WTC11 (cell line): ENCODE results near the gene HLX. TPM values are rescaled to one million over a fixed set of nuclear protein-coding genes. Genes with fewer than 3 reads are reported as not detected.

Experiments
- ATAC-seq: fragments of 200-7000 bp; cut with Tn5 transposase; 2 replicates; pipeline ENCODE4 v1.10.0; 2021; ENCODE audit warnings: mild to moderate bottlenecking, moderate library complexity
- CTCF ChIA-PET: fragments of 300-600 bp; sonication (Branson Sonifier 250); formaldehyde crosslinking; loops from one replicate; lab custom pipeline; 2021; ENCODE audit warnings: antibody characterized with exemption; lab: Charles Lee
- POLR2A ChIA-PET: fragments of 350-600 bp; sonication (Branson Sonifier 250); formaldehyde crosslinking; loops from one replicate; lab custom pipeline; 2021; ENCODE audit warnings: antibody characterized with exemption; lab: Charles Lee
- DNase-seq: peaks from one replicate; pipeline ENCODE4 v3.0.0; 2021; ENCODE audit warnings: low spot score
- H3K27ac Mint-ChIP-seq: 2 replicates; pipeline ENCODE4 v1.8.0; 2021; ENCODE audit warnings: mixed read lengths
- H3K27me3 Mint-ChIP-seq: 2 replicates; pipeline ENCODE4 v1.8.0; 2021; ENCODE audit warnings: low read depth, mild to moderate bottlenecking, moderate library complexity, mixed read lengths
- H3K36me3 Mint-ChIP-seq: 2 replicates; pipeline ENCODE4 v1.8.0; 2021; ENCODE audit warnings: mixed read lengths
- H3K4me1 Mint-ChIP-seq: 2 replicates; pipeline ENCODE4 v1.8.0; 2022; ENCODE audit warnings: mixed read lengths
- H3K4me3 Mint-ChIP-seq: 2 replicates; pipeline ENCODE4 v1.8.0; 2021; ENCODE audit warnings: mild to moderate bottlenecking, moderate library complexity, mixed read lengths
- H3K9me3 Mint-ChIP-seq: 2 replicates; pipeline ENCODE4 v1.8.0; 2021; ENCODE audit warnings: mixed read lengths
- AFF4 ChIP-seq: sonication (generic); formaldehyde crosslinking; IDR thresholded peaks from 2 replicates; pipeline ENCODE4 v1.8.1; 2023; ENCODE audit warnings: mild to moderate bottlenecking, missing genetic modification reagents, borderline replicate concordance
- AR ChIP-seq: fragments of 250-450 bp; sonication (Bioruptor Pico); IDR thresholded peaks from 2 replicates; pipeline ENCODE4 v1.9.0; 2021; ENCODE audit warnings: mild to moderate bottlenecking
- EMX1 ChIP-seq: fragments of 250-450 bp; sonication (Bioruptor Pico); IDR thresholded peaks from 2 replicates; pipeline ENCODE4 v1.8.0; 2021; ENCODE audit warnings: mild to moderate bottlenecking
- FOXK1 ChIP-seq: sonication (generic); formaldehyde crosslinking; IDR thresholded peaks from 2 replicates; pipeline ENCODE4 v1.8.0; 2022; ENCODE audit warnings: mild to moderate bottlenecking, moderate library complexity, missing genetic modification reagents
- FOXP1 ChIP-seq: sonication (generic); formaldehyde crosslinking; IDR thresholded peaks from 2 replicates; pipeline ENCODE4 v1.8.0; 2022; ENCODE audit warnings: missing genetic modification reagents, mild to moderate bottlenecking, moderate library complexity, borderline replicate concordance
- JUN ChIP-seq: sonication (generic); formaldehyde crosslinking; IDR thresholded peaks from 2 replicates; pipeline ENCODE4 v1.8.0; 2023; ENCODE audit warnings: mild to moderate bottlenecking, missing genetic modification reagents
- NFATC4 ChIP-seq: fragments of 250-450 bp; sonication (Bioruptor Pico); IDR thresholded peaks from 2 replicates; pipeline ENCODE4 v1.9.0; 2021; ENCODE audit warnings: mild to moderate bottlenecking
- NR2C2 ChIP-seq: sonication (generic); formaldehyde crosslinking; IDR thresholded peaks from 2 replicates; pipeline ENCODE4 v1.8.0; 2022; ENCODE audit warnings: mild to moderate bottlenecking, missing genetic modification reagents
- OVOL2 ChIP-seq: fragments of 250-450 bp; sonication (Bioruptor Pico); IDR thresholded peaks from 2 replicates; pipeline ENCODE4 v1.9.0; 2021; ENCODE audit warnings: mild to moderate bottlenecking, borderline replicate concordance
- PREB ChIP-seq: sonication (generic); formaldehyde crosslinking; IDR thresholded peaks from 2 replicates; pipeline ENCODE4 v1.8.1; 2022; ENCODE audit warnings: mild to moderate bottlenecking, missing genetic modification reagents, moderate library complexity, borderline replicate concordance
- TEAD1 ChIP-seq: sonication (generic); formaldehyde crosslinking; IDR thresholded peaks from 2 replicates; pipeline ENCODE4 v1.8.0; 2022; ENCODE audit warnings: mild to moderate bottlenecking, missing genetic modification reagents
- TEAD4 ChIP-seq: sonication (generic); formaldehyde crosslinking; IDR thresholded peaks from 2 replicates; pipeline ENCODE4 v1.8.0; 2022; ENCODE audit warnings: mild to moderate bottlenecking, missing genetic modification reagents
- ZNF232 ChIP-seq: sonication (generic); formaldehyde crosslinking; IDR thresholded peaks from 2 replicates; pipeline ENCODE4 v1.8.0; 2022; ENCODE audit warnings: mild to moderate bottlenecking, missing genetic modification reagents
- ZNF671 ChIP-seq: fragments of 250-450 bp; sonication (Bioruptor Pico); IDR thresholded peaks from 2 replicates; pipeline ENCODE4 v1.8.0; 2021; ENCODE audit warnings: mild to moderate bottlenecking
- total RNA-seq: library from RNA; stranded (reverse); gene quantifications from 3 replicates; pipeline ENCODE4 v1.2.3, GENCODE V29; 2021
- TF ChIP-seq, protein P1 (sequence below): sonication (generic); formaldehyde crosslinking; IDR thresholded peaks from 2 replicates; pipeline ENCODE4 v1.8.0; 2023; ENCODE audit warnings: missing genetic modification reagents, mild to moderate bottlenecking, borderline replicate concordance
- TF ChIP-seq, protein P2 (sequence below): sonication (generic); formaldehyde crosslinking; IDR thresholded peaks from 2 replicates; pipeline ENCODE4 v1.8.0; 2023; ENCODE audit warnings: mild to moderate bottlenecking, missing genetic modification reagents
- TF ChIP-seq, protein P3 (sequence below): sonication (generic); formaldehyde crosslinking; IDR thresholded peaks from 2 replicates; pipeline ENCODE4 v1.8.1; 2022; ENCODE audit warnings: low read depth, mild to moderate bottlenecking, moderate library complexity, missing genetic modification reagents, borderline replicate concordance

HLX gene
- total RNA-seq, 1 experiment from 2014 or later = not detected

- TF ChIP-seq, protein P1, sequence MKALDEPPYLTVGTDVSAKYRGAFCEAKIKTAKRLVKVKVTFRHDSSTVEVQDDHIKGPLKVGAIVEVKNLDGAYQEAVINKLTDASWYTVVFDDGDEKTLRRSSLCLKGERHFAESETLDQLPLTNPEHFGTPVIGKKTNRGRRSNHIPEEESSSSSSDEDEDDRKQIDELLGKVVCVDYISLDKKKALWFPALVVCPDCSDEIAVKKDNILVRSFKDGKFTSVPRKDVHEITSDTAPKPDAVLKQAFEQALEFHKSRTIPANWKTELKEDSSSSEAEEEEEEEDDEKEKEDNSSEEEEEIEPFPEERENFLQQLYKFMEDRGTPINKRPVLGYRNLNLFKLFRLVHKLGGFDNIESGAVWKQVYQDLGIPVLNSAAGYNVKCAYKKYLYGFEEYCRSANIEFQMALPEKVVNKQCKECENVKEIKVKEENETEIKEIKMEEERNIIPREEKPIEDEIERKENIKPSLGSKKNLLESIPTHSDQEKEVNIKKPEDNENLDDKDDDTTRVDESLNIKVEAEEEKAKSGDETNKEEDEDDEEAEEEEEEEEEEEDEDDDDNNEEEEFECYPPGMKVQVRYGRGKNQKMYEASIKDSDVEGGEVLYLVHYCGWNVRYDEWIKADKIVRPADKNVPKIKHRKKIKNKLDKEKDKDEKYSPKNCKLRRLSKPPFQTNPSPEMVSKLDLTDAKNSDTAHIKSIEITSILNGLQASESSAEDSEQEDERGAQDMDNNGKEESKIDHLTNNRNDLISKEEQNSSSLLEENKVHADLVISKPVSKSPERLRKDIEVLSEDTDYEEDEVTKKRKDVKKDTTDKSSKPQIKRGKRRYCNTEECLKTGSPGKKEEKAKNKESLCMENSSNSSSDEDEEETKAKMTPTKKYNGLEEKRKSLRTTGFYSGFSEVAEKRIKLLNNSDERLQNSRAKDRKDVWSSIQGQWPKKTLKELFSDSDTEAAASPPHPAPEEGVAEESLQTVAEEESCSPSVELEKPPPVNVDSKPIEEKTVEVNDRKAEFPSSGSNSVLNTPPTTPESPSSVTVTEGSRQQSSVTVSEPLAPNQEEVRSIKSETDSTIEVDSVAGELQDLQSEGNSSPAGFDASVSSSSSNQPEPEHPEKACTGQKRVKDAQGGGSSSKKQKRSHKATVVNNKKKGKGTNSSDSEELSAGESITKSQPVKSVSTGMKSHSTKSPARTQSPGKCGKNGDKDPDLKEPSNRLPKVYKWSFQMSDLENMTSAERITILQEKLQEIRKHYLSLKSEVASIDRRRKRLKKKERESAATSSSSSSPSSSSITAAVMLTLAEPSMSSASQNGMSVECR (CRISPR knock-in tag) = no peak
- TF ChIP-seq NR2C2 (CRISPR knock-in tag) = no peak
- TF ChIP-seq OVOL2 (CRISPR knock-in tag) = no peak
Measured at GRCh38 chr1:220838578-220838977, 40.7 kb upstream of the HLX start (continued).

- Mint-ChIP-seq H3K36me3 (no peaks in the 10 kb centered on the region), H3K4me3 (no peak overlapping the region), H3K27ac (no peak overlapping the region), H3K9me3 (no peaks in the 10 kb centered on the region), H3K27me3 (no peaks in the 10 kb centered on the region; the same call in 1 of the 2 replicates), H3K4me1 (0 out of 2 replicates have a peak, but pooled peaks cover 4% of the 10 kb centered on the region)
- ATAC-seq (no peak), DNase-seq (no peak)
- CTCF ChIA-PET = interaction anchor here (1.0 kb wide), 1 partner anchor 29 kb away, joined by 4 read pairs; no protein-coding TSS in a partner anchor
- POLR2A ChIA-PET = no interaction called here
- TF ChIP-seq ZNF671 (CRISPR knock-in tag) (no peak), FOXP1 (no peak), NFATC4 (CRISPR knock-in tag) (no peak), TEAD1 (CRISPR knock-in tag) (no peak), JUN (CRISPR knock-in tag) (no peak), FOXK1 (CRISPR knock-in tag) (no peak)
- TF ChIP-seq, protein P2, sequence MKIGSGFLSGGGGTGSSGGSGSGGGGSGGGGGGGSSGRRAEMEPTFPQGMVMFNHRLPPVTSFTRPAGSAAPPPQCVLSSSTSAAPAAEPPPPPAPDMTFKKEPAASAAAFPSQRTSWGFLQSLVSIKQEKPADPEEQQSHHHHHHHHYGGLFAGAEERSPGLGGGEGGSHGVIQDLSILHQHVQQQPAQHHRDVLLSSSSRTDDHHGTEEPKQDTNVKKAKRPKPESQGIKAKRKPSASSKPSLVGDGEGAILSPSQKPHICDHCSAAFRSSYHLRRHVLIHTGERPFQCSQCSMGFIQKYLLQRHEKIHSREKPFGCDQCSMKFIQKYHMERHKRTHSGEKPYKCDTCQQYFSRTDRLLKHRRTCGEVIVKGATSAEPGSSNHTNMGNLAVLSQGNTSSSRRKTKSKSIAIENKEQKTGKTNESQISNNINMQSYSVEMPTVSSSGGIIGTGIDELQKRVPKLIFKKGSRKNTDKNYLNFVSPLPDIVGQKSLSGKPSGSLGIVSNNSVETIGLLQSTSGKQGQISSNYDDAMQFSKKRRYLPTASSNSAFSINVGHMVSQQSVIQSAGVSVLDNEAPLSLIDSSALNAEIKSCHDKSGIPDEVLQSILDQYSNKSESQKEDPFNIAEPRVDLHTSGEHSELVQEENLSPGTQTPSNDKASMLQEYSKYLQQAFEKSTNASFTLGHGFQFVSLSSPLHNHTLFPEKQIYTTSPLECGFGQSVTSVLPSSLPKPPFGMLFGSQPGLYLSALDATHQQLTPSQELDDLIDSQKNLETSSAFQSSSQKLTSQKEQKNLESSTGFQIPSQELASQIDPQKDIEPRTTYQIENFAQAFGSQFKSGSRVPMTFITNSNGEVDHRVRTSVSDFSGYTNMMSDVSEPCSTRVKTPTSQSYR = no peak
Measured at GRCh38 chr1:220839474-220839873, 39.8 kb upstream of the HLX start.

DNA sequence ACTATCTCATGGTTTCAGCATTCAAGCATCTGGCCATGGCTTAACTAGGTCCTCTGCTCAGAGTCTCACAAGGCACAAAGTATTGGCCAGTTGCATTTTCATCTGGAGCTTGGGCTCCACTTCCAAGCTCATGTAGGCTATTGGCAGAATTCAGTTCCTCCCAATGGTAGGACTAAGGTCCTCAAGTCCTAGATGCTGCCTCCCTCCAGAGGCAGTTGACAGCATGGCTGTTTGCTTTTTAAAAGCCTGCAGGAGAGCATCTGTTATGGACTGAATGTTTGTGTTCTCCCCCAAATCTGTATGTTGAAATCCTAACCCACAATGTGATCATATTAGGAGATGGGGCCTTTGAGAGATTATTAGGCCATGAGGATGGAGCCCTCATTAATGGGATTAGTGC is 38.0 kb upstream of the HLX start:
- ChIA-PET POLR2A (no interaction called here), CTCF (interaction anchor here (0.7 to 1.3 kb wide), 7 partner anchors 16 to 571 kb away, joined by 3 to 12 read pairs (median 4); partner anchors contain the start of gene MTARC1)
- no peaks in the 10 kb centered on the region for H3K36me3 Mint-ChIP-seq
- H3K27me3 Mint-ChIP-seq = no peaks in the 10 kb centered on the region
- DNase-seq (no peak), ATAC-seq (peak; percentile 74)
- H3K9me3 Mint-ChIP-seq = no peaks in the 10 kb centered on the region
- no peak overlapping the region for H3K4me3 Mint-ChIP-seq
- H3K4me1 Mint-ChIP-seq = 0 out of 2 replicates have a peak, but pooled peaks cover 4% of the 10 kb centered on the region
- no peak overlapping the region for H3K27ac Mint-ChIP-seq
- no peak for TF ChIP-seq AR (CRISPR knock-in tag)
- TF ChIP-seq TEAD4 (CRISPR knock-in tag) = no peak
- TF ChIP-seq TEAD1 (CRISPR knock-in tag) = no peak
- TF ChIP-seq, protein P3, sequence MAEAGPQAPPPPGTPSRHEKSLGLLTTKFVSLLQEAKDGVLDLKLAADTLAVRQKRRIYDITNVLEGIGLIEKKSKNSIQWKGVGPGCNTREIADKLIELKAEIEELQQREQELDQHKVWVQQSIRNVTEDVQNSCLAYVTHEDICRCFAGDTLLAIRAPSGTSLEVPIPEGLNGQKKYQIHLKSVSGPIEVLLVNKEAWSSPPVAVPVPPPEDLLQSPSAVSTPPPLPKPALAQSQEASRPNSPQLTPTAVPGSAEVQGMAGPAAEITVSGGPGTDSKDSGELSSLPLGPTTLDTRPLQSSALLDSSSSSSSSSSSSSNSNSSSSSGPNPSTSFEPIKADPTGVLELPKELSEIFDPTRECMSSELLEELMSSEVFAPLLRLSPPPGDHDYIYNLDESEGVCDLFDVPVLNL (CRISPR knock-in tag) = no peak
- TF ChIP-seq ZNF232 (CRISPR knock-in tag) = no peak
- no peak for TF ChIP-seq PREB (CRISPR knock-in tag)
- no peak for TF ChIP-seq EMX1 (CRISPR knock-in tag)
- no peak for TF ChIP-seq AFF4
